Liver (tissue), 3 donors: ENCODE measurements around the gene SHANK2.

Experiments used
- EGR1 ChIP-seq, 2 donors: IDR thresholded peaks; 2 replicates each; pipeline ENCODE4 v1.6.1; 2016 to 2018; ENCODE audit warnings: antibody characterized with exemption in 2 of 2, low read depth in 2 of 2
- FOXA1 ChIP-seq: IDR thresholded peaks from 2 replicates; pipeline ENCODE4 v1.6.1; 2016; ENCODE audit warnings: antibody characterized with exemption
- GABPA ChIP-seq, 2 donors: IDR thresholded peaks in 1 of 2; conservative IDR thresholded peaks in 1 of 2; 2 replicates each; pipeline ENCODE4 v1.6.1; 2016; ENCODE audit warnings: antibody characterized with exemption in 2 of 2, mild to moderate bottlenecking in 1 of 2, moderate library complexity in 1 of 2
- HNF4G ChIP-seq: IDR thresholded peaks from 2 replicates; pipeline ENCODE4 v1.6.1; 2016; ENCODE audit warnings: antibody characterized with exemption
- JUND ChIP-seq, 2 donors: IDR thresholded peaks; 2 replicates each; pipeline ENCODE4 v1.6.1; 2016; ENCODE audit warnings: antibody characterized with exemption in 2 of 2
- RAD21 ChIP-seq, 2 donors: IDR thresholded peaks; 2 replicates each; pipeline ENCODE4 v1.6.1; 2016; ENCODE audit warnings: antibody characterized with exemption in 2 of 2, mild to moderate bottlenecking in 2 of 2
- RXRA ChIP-seq, 2 donors: IDR thresholded peaks; 2 replicates each; pipeline ENCODE4 v1.6.1; 2017 to 2018; ENCODE audit warnings: antibody characterized with exemption in 2 of 2, mild to moderate bottlenecking in 1 of 2
- SP1 ChIP-seq: IDR thresholded peaks from 2 replicates; pipeline ENCODE4 v1.6.1; 2018; ENCODE audit warnings: antibody characterized with exemption, mild to moderate bottlenecking
- TAF1 ChIP-seq: conservative IDR thresholded peaks from 2 replicates; pipeline ENCODE4 v1.6.1; 2016; ENCODE audit warnings: antibody characterized with exemption, mild to moderate bottlenecking
- YY1 ChIP-seq: IDR thresholded peaks from 2 replicates; pipeline ENCODE4 v1.6.1; 2016; ENCODE audit warnings: antibody characterized with exemption, mild to moderate bottlenecking
- TF ChIP-seq, protein P1 (sequence below): fragments of 150-350 bp; IDR thresholded peaks from 2 replicates; pipeline ENCODE4 v1.5.1; 2017; ENCODE audit warnings: improper control_type of control experiment, low read depth, low read length; ENCODE audit not compliant: missing input control
- TF ChIP-seq, protein P2 (sequence below): IDR thresholded peaks from 2 replicates; pipeline ENCODE4 v1.6.1; 2016; ENCODE audit warnings: antibody characterized with exemption, mild to moderate bottlenecking
- TF ChIP-seq, protein P3 (sequence below): IDR thresholded peaks from 2 replicates; pipeline ENCODE4 v1.6.1; 2016; ENCODE audit warnings: antibody characterized with exemption
- donor health status: healthy.
- donor health status: healthy.

DNA sequence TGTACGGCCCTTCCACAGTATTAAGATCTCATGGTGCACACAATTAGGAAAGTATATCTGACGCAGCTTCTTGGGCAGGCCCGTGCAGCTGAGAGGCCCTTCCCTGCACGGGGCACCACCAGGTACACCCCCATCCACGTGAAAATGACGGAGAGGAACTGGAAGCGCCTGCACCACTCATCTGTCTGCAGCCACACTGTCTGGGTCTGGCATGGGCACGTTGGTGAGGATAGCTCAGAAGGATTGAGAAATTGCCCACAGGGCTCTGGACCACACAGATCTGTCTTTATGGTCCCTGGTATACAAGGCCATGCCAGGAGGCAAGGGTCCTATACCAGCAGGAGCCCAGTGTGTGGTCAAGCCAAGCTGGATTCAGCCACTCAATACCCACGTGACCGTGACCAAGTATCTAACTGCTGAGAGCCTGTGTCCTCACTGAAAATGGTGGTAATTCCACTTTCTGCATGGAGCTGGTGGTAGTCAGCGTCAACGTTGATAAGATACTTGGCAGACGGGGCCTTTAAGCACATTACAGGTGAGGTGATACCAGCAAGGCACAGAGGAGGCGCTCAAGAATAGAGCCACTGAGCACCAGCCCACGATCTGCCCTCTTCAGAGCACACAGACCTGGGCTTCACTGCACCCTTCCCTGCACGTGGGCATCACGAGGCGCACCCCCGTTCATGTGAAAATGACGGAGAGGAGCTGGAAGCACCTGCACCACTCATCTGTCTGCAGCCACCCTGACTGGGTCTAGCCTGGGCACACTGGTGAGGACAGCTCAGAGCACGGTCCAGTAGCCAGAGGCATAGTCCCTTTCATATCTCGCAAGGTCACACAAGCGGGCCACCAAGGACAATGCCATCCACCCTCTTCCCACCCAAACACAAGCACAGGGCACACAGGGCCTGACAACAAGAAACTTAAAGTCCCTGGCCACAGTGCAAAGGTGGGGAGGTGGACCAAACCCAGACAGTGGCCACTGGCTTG lies 28.4 kb downstream of the SHANK2 start:
- TF ChIP-seq, protein P1, sequence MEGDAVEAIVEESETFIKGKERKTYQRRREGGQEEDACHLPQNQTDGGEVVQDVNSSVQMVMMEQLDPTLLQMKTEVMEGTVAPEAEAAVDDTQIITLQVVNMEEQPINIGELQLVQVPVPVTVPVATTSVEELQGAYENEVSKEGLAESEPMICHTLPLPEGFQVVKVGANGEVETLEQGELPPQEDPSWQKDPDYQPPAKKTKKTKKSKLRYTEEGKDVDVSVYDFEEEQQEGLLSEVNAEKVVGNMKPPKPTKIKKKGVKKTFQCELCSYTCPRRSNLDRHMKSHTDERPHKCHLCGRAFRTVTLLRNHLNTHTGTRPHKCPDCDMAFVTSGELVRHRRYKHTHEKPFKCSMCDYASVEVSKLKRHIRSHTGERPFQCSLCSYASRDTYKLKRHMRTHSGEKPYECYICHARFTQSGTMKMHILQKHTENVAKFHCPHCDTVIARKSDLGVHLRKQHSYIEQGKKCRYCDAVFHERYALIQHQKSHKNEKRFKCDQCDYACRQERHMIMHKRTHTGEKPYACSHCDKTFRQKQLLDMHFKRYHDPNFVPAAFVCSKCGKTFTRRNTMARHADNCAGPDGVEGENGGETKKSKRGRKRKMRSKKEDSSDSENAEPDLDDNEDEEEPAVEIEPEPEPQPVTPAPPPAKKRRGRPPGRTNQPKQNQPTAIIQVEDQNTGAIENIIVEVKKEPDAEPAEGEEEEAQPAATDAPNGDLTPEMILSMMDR, result no peak
- no peak for TF ChIP-seq TAF1
- no peak for TF ChIP-seq YY1
- TF ChIP-seq EGR1 (IDR thresholded peaks at IDR 0.05; ENCODE audit: low read depth in 2 of 2), result no peak
- TF ChIP-seq, protein P2, sequence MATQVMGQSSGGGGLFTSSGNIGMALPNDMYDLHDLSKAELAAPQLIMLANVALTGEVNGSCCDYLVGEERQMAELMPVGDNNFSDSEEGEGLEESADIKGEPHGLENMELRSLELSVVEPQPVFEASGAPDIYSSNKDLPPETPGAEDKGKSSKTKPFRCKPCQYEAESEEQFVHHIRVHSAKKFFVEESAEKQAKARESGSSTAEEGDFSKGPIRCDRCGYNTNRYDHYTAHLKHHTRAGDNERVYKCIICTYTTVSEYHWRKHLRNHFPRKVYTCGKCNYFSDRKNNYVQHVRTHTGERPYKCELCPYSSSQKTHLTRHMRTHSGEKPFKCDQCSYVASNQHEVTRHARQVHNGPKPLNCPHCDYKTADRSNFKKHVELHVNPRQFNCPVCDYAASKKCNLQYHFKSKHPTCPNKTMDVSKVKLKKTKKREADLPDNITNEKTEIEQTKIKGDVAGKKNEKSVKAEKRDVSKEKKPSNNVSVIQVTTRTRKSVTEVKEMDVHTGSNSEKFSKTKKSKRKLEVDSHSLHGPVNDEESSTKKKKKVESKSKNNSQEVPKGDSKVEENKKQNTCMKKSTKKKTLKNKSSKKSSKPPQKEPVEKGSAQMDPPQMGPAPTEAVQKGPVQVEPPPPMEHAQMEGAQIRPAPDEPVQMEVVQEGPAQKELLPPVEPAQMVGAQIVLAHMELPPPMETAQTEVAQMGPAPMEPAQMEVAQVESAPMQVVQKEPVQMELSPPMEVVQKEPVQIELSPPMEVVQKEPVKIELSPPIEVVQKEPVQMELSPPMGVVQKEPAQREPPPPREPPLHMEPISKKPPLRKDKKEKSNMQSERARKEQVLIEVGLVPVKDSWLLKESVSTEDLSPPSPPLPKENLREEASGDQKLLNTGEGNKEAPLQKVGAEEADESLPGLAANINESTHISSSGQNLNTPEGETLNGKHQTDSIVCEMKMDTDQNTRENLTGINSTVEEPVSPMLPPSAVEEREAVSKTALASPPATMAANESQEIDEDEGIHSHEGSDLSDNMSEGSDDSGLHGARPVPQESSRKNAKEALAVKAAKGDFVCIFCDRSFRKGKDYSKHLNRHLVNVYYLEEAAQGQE, result no peak
- no peak for TF ChIP-seq FOXA1
- no peak for TF ChIP-seq JUND (IDR thresholded peaks at IDR 0.05)
- no peak for TF ChIP-seq RAD21 (IDR thresholded peaks at IDR 0.05)
- TF ChIP-seq HNF4G, result no peak
- TF ChIP-seq GABPA (IDR thresholded peaks at IDR 0.05 in 1 of 2, conservative IDR thresholded peaks at IDR 0.05 in 1 of 2), result no peak
- TF ChIP-seq RXRA (IDR thresholded peaks at IDR 0.05), result no peak
- TF ChIP-seq, protein P3, sequence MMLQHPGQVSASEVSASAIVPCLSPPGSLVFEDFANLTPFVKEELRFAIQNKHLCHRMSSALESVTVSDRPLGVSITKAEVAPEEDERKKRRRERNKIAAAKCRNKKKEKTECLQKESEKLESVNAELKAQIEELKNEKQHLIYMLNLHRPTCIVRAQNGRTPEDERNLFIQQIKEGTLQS, result no peak
- TF ChIP-seq SP1, result no peak
